Suprapubic skin (tissue), 4 donors: Measurements from ENCODE around the gene MAGEB1. TPM values are rescaled to one million over a fixed set of nuclear protein-coding genes. Genes with fewer than 3 reads are reported as not detected.

Source experiments
- DNase-seq, 2 donors: peaks; one replicate each; pipeline ENCODE4 v3.0.0-alpha.2; 2019; ENCODE audit warnings: low spot score in 2 of 2
- H3K27ac ChIP-seq: fragments of 200-600 bp; sonication (generic); one replicate; pipeline ENCODE4 v1.5.1; 2019
- H3K27me3 ChIP-seq: fragments of 200-600 bp; sonication (generic); one replicate; pipeline ENCODE4 v1.5.1; 2019
- H3K36me3 ChIP-seq: fragments of 200-600 bp; sonication (generic); one replicate; pipeline ENCODE4 v1.5.1; 2019
- H3K4me1 ChIP-seq: fragments of 200-600 bp; sonication (generic); one replicate; pipeline ENCODE4 v1.5.1; 2019
- H3K4me3 ChIP-seq: fragments of 200-600 bp; sonication (generic); one replicate; pipeline ENCODE4 v1.5.1; 2019; ENCODE audit warnings: mild to moderate bottlenecking
- H3K9me3 ChIP-seq: fragments of 200-600 bp; sonication (generic); one replicate; pipeline ENCODE4 v1.5.1; 2019
- CTCF ChIP-seq, 2 donors: fragments of 200-600 bp in 1 of 2; fragments of 450-650 bp in 1 of 2; sonication (generic) in 1 of 2; IDR thresholded peaks; one replicate each; pipeline ENCODE4 v1.5.1; 2016 to 2019; ENCODE audit warnings: antibody characterized with exemption in 2 of 2, mild to moderate bottlenecking in 1 of 2, moderate library complexity in 1 of 2
- EP300 ChIP-seq: sonication (generic); formaldehyde crosslinking; IDR thresholded peaks from one replicate; pipeline ENCODE4 v1.6.1; 2017; ENCODE audit warnings: antibody characterized with exemption
- POLR2A ChIP-seq, 2 donors: fragments of 450-650 bp; IDR thresholded peaks; one replicate each; pipeline ENCODE4 v1.6.1; 2017; ENCODE audit warnings: antibody characterized with exemption in 2 of 2, mild to moderate bottlenecking in 2 of 2, moderate library complexity in 2 of 2
- POLR2AphosphoS5 ChIP-seq, 3 donors: sonication (generic); formaldehyde crosslinking; IDR thresholded peaks; one replicate each; pipeline ENCODE4 v1.6.1; 2017; ENCODE audit warnings: antibody characterized with exemption in 3 of 3
- WGBS: methylation state at CpG from one replicate; pipeline ENCODE4 v1.1.5; 2018; 5-methylcytosine and 5-hydroxymethylcytosine counted together
- total RNA-seq, 4 donors: library from RNA; depleted of rRNA; stranded (reverse); fragments of >200 nt; gene quantifications; one replicate each; pipeline ENCODE4 v1.1.0, GENCODE V29; 2016

The MAGEB1 gene
- total RNA-seq, 4 donors from 2014 or later, result not detected

GRCh38 chrX:30283456-30284200 lies 36.7 kb downstream of the MAGEB1 start:
- H3K27me3 ChIP-seq, result no peaks in the 10 kb centered on the region
- H3K27ac ChIP-seq, result peak overlapping the region; percentile 10
- TF ChIP-seq POLR2A (IDR thresholded peaks at IDR 0.05) (no peak), EP300 (no peak), CTCF (IDR thresholded peaks at IDR 0.05) (no peak), POLR2AphosphoS5 (IDR thresholded peaks at IDR 0.05) (no peak)
- no peak for DNase-seq
- H3K4me1 ChIP-seq, result no peaks in the 10 kb centered on the region
- H3K9me3 ChIP-seq, result no peaks in the 10 kb centered on the region
- no peaks in the 10 kb centered on the region for H3K36me3 ChIP-seq
- WGBS, result 57% methylated on average over 3 of the region's 3 CpGs
- no peak overlapping the region for H3K4me3 ChIP-seq

GRCh38 chrX:30296408-30297254 lies 49.7 kb downstream of the MAGEB1 start:
- H3K27ac ChIP-seq, result no peak overlapping the region
- TF ChIP-seq POLR2A (IDR thresholded peaks at IDR 0.05), result no peak
- no peak for TF ChIP-seq POLR2AphosphoS5 (IDR thresholded peaks at IDR 0.05)
- no peak for TF ChIP-seq CTCF (IDR thresholded peaks at IDR 0.05)
- no peak for TF ChIP-seq EP300
- H3K36me3 ChIP-seq, result no peaks in the 10 kb centered on the region
- no peaks in the 10 kb centered on the region for H3K9me3 ChIP-seq
- H3K4me1 ChIP-seq, result no peaks in the 10 kb centered on the region
- H3K4me3 ChIP-seq, result no peak overlapping the region
- no peaks in the 10 kb centered on the region for H3K27me3 ChIP-seq
- no peak for DNase-seq
- WGBS, result 58% methylated on average over 5 of the region's 5 CpGs

GRCh38 chrX:30301208-30301607 lies 54.3 kb downstream of the MAGEB1 start:
- H3K9me3 ChIP-seq, result no peaks in the 10 kb centered on the region
- TF ChIP-seq POLR2A (IDR thresholded peaks at IDR 0.05), result no peak
- TF ChIP-seq POLR2AphosphoS5 (IDR thresholded peaks at IDR 0.05), result no peak
- TF ChIP-seq CTCF (IDR thresholded peaks at IDR 0.05), result no peak
- TF ChIP-seq EP300, result no peak
- H3K27me3 ChIP-seq, result no peaks in the 10 kb centered on the region
- H3K27ac ChIP-seq, result no peak overlapping the region
- peaks cover 6% of the 10 kb centered on the region for H3K4me1 ChIP-seq
- no peaks in the 10 kb centered on the region for H3K36me3 ChIP-seq
- DNase-seq, result no peak
- H3K4me3 ChIP-seq, result no peak overlapping the region

Other genes with a start within 250 kb of the MAGEB1 start
- gene MAGEB2, start 31.6 kb upstream of the MAGEB1 start, total RNA-seq, result not detected
- gene MAGEB3, start 16.5 kb upstream of the MAGEB1 start, total RNA-seq, result not detected
- not detected for gene MAGEB4, start 5.1 kb upstream of the MAGEB1 start, total RNA-seq
- not detected for gene NR0B1, start 62.2 kb downstream of the MAGEB1 start, total RNA-seq